HG02943 (cell line): ENCODE measurements around the gene NFIC.
"Not testable (repeated sequence)": the region's sequence is repeated elsewhere in the genome, so short reads cannot be mapped to it uniquely, and the experiment has no call there.

Experiments
- ATAC-seq: cut with Tn5 transposase; IDR thresholded peaks from one replicate; pipeline ENCODE4 v1.9.1; 2021; ENCODE audit warnings: mild to moderate bottlenecking, low read depth, moderate library complexity; ENCODE audit not compliant: unreplicated experiment

The NFIC gene

GRCh38 chr19:3444695-3445234 is 78.4 kb downstream of the NFIC start:
- no peak for ATAC-seq

DNA sequence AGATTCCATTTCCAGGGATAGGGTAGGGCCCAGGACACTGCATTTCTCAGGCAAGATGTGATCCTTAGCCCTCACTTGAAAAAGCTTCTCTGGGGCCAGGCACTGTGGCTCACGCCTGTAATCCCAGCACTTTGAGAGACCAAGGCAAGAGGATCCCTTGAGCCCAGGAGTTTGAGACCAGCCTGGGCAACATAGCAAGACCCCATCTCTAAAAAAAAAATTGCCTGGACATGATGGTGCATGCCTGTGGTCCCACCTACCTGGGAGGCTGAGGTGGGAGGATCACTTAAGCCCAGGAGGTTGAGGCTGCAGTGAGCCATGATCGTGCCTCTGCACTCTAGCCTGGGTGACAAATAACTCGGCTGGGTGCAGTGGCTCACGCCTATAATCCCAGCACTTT is 80.3 kb downstream of the NFIC start:
- not testable (repeated sequence) for ATAC-seq

GRCh38 chr19:3448616-3449334 is 82.4 kb downstream of the NFIC start:
- no peak for ATAC-seq

GRCh38 chr19:3450796-3451411 is 84.5 kb downstream of the NFIC start:
- ATAC-seq = no peak

GRCh38 chr19:3451451-3451866 is 85.1 kb downstream of the NFIC start:
- no peak for ATAC-seq

GRCh38 chr19:3452171-3452941 is 86.0 kb downstream of the NFIC start:
- ATAC-seq = no peak

DNA sequence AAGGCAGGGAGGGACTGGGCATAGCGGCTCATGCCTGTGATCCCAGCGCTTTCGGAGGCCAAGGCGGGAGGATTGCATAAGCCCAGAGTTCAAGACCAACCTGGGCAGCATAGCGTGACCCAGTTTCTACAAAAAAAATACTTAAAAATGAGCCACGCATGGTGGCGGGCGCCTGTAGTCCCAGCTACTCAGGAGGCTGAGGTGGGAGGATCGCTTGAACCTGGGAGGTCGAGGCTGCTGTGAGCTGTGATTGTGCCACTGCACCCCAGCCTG is 86.5 kb downstream of the NFIC start:
- ATAC-seq = not testable (repeated sequence)

DNA sequence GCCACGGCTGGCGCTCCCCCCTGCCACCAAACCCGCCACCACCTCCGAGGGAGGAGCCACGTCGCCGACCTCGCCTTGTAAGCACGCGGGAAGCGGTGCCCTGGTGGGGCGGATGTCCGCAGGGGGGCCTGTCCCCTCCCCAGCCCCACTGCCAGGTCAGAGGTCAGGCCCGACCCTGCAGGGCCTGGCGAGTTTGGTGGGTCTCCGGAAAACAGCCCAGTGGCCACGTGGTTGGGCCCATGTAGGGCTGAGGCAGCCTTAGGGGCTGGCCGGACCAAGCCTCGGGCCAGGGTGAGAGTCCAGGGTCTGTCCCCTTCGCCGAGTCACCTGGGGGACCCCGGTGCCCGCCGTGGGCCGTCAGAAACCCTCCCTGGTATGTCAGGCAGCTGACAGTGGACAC is 87.5 kb downstream of the NFIC start:
- no peak for ATAC-seq

DNA sequence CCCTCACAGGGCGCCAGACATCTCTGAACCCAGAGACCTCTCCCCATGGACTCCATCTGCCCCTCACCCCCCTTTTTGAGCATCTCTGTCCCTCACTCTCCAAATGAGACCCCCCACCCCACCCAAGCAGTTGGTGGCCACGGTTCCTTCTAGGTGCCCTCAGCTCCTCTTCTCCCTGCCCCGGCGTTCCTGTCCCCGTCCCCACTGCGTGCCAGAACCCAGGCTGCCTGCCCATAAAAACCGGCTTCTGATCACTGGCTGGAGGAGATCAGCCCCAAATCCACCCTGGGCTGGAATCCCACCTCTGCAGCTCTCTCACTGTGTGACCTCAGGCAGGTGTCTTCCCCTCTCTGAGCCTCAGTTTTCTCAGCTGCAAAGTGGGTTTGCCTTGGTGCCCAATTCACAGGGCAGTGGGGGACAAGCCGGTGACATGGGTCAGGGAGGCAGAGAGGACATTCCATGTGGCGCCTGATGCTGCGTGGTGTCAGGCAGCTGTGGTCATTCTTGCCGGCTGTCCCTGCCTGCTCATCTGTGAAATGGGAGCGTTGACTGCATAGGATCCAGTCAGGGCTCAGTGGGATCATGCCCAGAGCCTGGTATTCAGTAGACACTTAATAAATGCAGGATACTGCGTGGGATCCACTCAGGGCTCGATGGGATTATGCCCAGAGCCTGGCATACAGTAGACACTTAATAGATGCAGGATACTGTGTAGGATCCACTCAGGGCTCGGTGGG is 88.4 kb downstream of the NFIC start:
- ATAC-seq = no peak

- no peak for ATAC-seq
Measured at GRCh38 chr19:3455393-3455955, 89.1 kb downstream of the NFIC start.

GRCh38 chr19:3455960-3456601 is 89.7 kb downstream of the NFIC start:
- no peak for ATAC-seq

GRCh38 chr19:3456925-3457527 is 90.6 kb downstream of the NFIC start:
- ATAC-seq = no peak

DNA sequence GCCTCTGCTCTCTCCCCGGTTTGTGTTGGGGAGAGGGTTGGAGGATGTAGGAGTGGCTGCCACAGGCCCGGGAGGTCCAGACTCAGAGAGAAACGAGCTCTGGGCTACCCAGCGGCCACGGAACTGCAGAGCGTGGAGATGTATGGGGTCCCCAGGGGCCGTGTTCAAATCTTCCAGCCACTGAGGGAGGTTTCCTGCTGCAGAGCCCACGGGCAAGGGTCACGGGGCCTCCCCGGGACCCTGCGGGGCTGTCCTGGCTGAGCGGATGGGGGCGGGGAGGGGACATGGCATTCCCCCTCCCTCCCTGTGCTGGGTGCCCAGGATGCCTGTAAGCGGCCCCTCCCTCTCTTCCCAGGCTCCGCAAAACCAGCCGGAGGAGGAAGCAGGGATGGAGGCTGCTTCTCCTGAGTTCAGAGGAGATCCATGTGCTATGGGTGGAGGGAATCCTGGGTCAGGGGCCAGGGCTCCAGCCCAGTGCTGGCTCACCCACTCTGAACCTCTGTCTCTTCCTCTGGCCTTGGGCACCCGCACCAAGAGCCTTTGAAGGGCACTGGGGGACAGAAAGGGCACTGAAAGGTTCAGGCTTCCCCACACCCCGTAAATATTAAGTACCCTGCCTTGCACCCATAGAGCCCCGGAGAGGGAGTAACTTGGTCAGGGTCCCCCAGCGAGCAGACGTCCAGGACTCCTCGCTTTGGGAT is 91.3 kb downstream of the NFIC start:
- ATAC-seq = no peak

DNA sequence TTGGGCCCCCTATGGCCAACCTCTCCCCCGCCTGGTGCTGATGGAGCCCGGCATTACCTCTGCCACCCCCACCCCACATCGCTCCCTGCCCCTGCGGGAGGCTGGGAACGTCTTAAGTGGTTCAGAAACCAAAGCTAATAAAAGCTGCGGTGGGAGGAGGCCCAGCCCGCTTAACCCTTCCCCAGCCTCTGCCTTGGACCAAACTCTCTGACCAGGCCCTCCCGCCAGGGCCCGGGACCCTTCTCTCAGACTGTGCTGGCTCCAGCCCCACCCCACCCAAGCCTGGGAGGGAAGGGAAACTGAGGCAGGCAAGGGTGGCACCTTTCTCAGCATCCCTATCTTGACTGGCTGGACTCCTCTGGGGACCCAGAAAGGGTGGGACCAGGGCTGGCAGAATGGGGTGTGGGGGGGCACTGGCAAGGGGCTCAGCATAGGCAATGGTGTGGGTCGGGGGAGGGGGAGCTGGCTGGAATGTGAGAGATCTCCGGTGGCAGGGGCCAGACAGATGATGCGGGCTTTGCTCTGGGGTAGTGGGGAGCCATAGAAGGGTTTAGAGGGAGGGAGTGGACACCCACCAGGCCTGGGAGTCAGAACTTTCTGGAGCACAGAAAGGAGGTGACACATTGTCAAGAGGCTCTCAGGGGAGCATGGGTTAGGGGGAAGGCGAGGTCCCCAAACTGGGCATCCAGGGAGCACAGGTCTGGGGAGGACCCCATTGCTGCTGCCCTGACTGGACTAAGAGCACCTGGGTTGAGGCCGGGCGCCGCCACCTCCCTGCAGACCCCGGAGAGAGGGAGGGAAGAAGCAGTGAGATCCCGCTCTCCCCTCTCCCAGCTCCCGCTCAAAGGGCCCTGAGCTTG is 92.1 kb downstream of the NFIC start:
- ATAC-seq = no peak

DNA sequence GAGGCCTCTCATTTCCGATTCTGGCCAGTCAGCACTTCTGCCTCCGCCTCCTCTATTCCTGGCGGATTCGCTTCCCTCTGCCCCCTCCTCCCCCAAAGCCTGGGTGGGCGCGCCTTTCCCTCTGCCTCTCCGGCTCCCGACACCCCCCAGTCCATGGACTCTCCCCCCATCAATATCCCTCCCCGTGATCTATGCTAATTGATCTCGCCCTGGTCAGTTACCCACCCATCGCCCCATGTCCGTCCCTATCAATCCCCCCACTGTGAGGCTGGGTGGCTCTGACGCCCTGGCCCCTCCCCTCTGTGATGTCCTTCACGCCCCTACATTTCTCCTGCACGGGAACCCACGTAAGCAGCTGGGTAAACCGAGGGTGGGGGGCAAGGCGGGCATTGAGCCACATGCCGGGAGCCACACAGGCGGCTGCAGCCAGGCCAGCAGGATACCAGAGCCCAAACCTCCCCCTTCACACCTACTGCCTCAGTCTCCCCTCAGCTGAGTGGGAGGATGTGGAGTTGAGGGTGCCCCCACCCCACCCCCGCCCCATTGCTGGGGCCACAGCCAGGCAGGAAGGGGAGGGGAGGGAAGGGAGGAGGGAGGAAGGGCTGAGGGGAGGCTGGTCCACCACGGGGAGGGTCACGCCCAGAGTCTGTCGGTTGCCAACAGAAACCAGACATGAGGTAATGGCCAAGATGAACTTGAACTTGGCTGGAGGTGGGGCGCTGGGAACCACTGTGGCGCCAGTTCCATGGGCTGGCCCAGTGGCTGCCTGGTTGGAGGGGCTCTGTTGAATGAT is 92.9 kb downstream of the NFIC start:
- ATAC-seq = no peak

DNA sequence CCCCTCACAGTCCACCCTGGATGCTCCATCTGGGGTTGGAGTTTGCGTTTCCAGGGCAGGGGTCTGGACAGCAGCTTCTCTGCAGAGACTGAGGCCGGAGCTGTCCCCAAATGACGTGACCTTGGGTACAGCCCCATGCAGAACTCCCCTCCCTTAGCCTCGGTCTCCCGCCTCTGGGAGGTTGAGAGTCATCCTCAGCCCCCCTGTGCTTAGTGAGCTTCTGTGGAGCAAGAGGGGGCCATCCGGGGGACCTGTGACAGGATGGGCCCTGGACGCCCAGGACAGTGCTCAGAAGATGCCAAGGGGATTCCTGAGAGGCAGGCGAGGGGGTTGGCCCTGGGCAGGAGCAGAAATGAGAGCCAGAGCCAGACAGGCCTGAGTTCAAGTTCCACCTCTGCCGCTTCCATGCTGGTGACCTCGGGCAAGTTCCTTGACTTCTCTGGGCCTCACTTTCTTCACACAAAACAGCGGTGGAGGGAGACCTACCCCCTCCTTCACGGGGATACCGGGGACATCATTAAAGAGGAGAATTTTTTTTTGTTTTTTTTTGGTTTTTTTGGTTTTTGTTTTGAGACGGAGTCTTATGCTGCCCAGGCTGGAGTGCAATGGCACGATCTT is 93.7 kb downstream of the NFIC start:
- ATAC-seq = no peak
